Mesenchymal stem cell (in vitro differentiated cells and primary cell): Measurements from ENCODE around the gene MRPS27.

ENCODE experiments used
- DNase-seq: peaks from one replicate; pipeline ENCODE4 v3.0.0-alpha.2; 2013
- H2AFZ ChIP-seq: one replicate; pipeline ENCODE4 v1.6.1; 2013; ENCODE audit warnings: low read depth, mild to moderate bottlenecking, control low read depth, inconsistent platforms, low read length, moderate library complexity
- H2AK5ac ChIP-seq: 2 replicates; pipeline ENCODE4 v1.6.1; 2013; ENCODE audit warnings: low read length, moderate library complexity, mild to moderate bottlenecking, inconsistent platforms; ENCODE audit not compliant: severe bottlenecking
- H2BK120ac ChIP-seq: one replicate; pipeline ENCODE4 v1.6.1; 2013; ENCODE audit warnings: low read depth, mild to moderate bottlenecking, inconsistent platforms, low read length, moderate library complexity
- H2BK12ac ChIP-seq, 2 experiments: one replicate each; pipeline ENCODE4 v1.6.1; 2013; ENCODE audit warnings: inconsistent platforms in 2 of 2, low read length in 2 of 2, mild to moderate bottlenecking in 2 of 2, moderate library complexity in 2 of 2, control low read depth in 1 of 2
- H2BK15ac ChIP-seq: one replicate; pipeline ENCODE4 v1.6.1; 2013; ENCODE audit warnings: mild to moderate bottlenecking, low read depth, inconsistent platforms; ENCODE audit not compliant: poor library complexity, severe bottlenecking
- H2BK5ac ChIP-seq: 2 replicates; pipeline ENCODE4 v1.6.1; 2013; ENCODE audit warnings: low read depth, mild to moderate bottlenecking, low read length, control low read depth, inconsistent platforms; ENCODE audit not compliant: poor library complexity, severe bottlenecking
- H3K14ac ChIP-seq, 2 experiments: one replicate each; pipeline ENCODE4 v1.6.1; 2013; ENCODE audit warnings: inconsistent platforms in 2 of 2, low read length in 2 of 2, control low read depth in 1 of 2, mild to moderate bottlenecking in 1 of 2, moderate library complexity in 1 of 2
- H3K18ac ChIP-seq, 2 experiments: one replicate each; pipeline ENCODE4 v1.6.1; 2013; ENCODE audit warnings: inconsistent platforms in 2 of 2, low read length in 2 of 2, control low read depth in 1 of 2, low read depth in 1 of 2, mild to moderate bottlenecking in 1 of 2
- H3K23ac ChIP-seq, 2 experiments: one replicate each; pipeline ENCODE4 v1.6.1; 2013; ENCODE audit warnings: inconsistent platforms in 2 of 2, low read length in 2 of 2, mild to moderate bottlenecking in 2 of 2, moderate library complexity in 2 of 2, control low read depth in 1 of 2
- H3K27ac ChIP-seq: 2 replicates; pipeline ENCODE4 v1.5.1; 2013; ENCODE audit warnings: mild to moderate bottlenecking, moderate library complexity, low read length, control low read depth, inconsistent platforms; ENCODE audit not compliant: poor library complexity, severe bottlenecking
- H3K27me3 ChIP-seq, 2 experiments: 2 replicates each; pipeline versions ENCODE4 v1.6.1 to v1.7.0; 2013; ENCODE audit warnings: low read length in 2 of 2, mild to moderate bottlenecking in 2 of 2, moderate library complexity in 2 of 2, control low read depth in 1 of 2, inconsistent platforms in 1 of 2; ENCODE audit not compliant: control insufficient read depth in 1 of 2, insufficient read depth in 1 of 2
- H3K36me3 ChIP-seq, 2 experiments: 2 replicates each; pipeline versions ENCODE4 v1.6.1 to v1.7.0; 2013; ENCODE audit warnings: low read length in 2 of 2, control low read depth in 1 of 2, inconsistent platforms in 1 of 2, low read depth in 1 of 2, mild to moderate bottlenecking in 1 of 2; ENCODE audit not compliant: insufficient read depth in 2 of 2, control insufficient read depth in 1 of 2
- H3K4ac ChIP-seq, 2 experiments: one replicate each; pipeline ENCODE4 v1.6.1; 2013; ENCODE audit warnings: inconsistent platforms in 2 of 2, low read length in 2 of 2, mild to moderate bottlenecking in 2 of 2, moderate library complexity in 2 of 2, control low read depth in 1 of 2, low read depth in 1 of 2
- H3K4me1 ChIP-seq: 2 replicates; pipeline ENCODE4 v1.6.1; 2013; ENCODE audit warnings: low read depth, low read length, control low read depth; ENCODE audit not compliant: control insufficient read depth, insufficient read depth
- H3K4me2 ChIP-seq: 2 replicates; pipeline ENCODE4 v1.6.1; 2013; ENCODE audit warnings: low read length, mild to moderate bottlenecking, inconsistent platforms; ENCODE audit not compliant: poor library complexity, severe bottlenecking
- H3K4me3 ChIP-seq, 2 experiments: 2 replicates each; pipeline versions ENCODE4 v1.5.1 to v1.7.0; 2013; ENCODE audit warnings: low read length in 2 of 2, mild to moderate bottlenecking in 2 of 2, control low read depth in 1 of 2, low read depth in 1 of 2; ENCODE audit not compliant: insufficient read depth in 1 of 2
- H3K79me1 ChIP-seq: replicated peaks from 2 replicates; pipeline ENCODE4 v1.6.1; 2013; ENCODE audit warnings: mild to moderate bottlenecking, control low read depth, low read length, inconsistent platforms; ENCODE audit not compliant: poor library complexity, severe bottlenecking
- H3K9ac ChIP-seq: 2 replicates; pipeline ENCODE4 v1.7.0; 2013; ENCODE audit warnings: mild to moderate bottlenecking, low read length, moderate library complexity
- H3K9me3 ChIP-seq: 2 replicates; pipeline ENCODE4 v1.7.0; 2013; ENCODE audit warnings: mild to moderate bottlenecking, low read length; ENCODE audit not compliant: control insufficient read depth
- H4K8ac ChIP-seq: one replicate; pipeline ENCODE4 v1.6.1; 2013; ENCODE audit warnings: inconsistent platforms, mild to moderate bottlenecking, low read length, moderate library complexity
- H4K91ac ChIP-seq: one replicate; pipeline ENCODE4 v1.6.1; 2013; ENCODE audit warnings: mild to moderate bottlenecking, low read length, inconsistent platforms
- WGBS: methylation state at CpG from one replicate; pipeline ENCODE4 v1.1.7; 2013; ENCODE audit warnings: mixed read lengths; 5-methylcytosine and 5-hydroxymethylcytosine counted together

MRPS27 gene

GRCh38 chr5:72252008-72252407 lies 68.0 kb downstream of the MRPS27 start:
- peaks cover 1% of the 10 kb centered on the region for H3K4me1 ChIP-seq
- H3K36me3 ChIP-seq = no peaks in the 10 kb centered on the region
- no peak overlapping the region for H3K9ac ChIP-seq
- H3K14ac ChIP-seq = no peak overlapping the region
- no peak for DNase-seq
- H3K79me1 ChIP-seq = peaks cover 12% of the 10 kb centered on the region
- no peaks in the 10 kb centered on the region for H3K27me3 ChIP-seq
- no peak overlapping the region for H3K27ac ChIP-seq
- H3K4me2 ChIP-seq = no peak overlapping the region
- no peak overlapping the region for H4K91ac ChIP-seq
- no peak overlapping the region for H2BK5ac ChIP-seq
- no peaks in the 10 kb centered on the region for H3K9me3 ChIP-seq
- no peak overlapping the region for H3K4ac ChIP-seq
- no peak overlapping the region for H2AFZ ChIP-seq
- no peak overlapping the region for H3K18ac ChIP-seq
- H3K4me3 ChIP-seq = no peak overlapping the region
- H4K8ac ChIP-seq = no peak overlapping the region
- H2BK12ac ChIP-seq = no peak overlapping the region
- H2BK120ac ChIP-seq = no peak overlapping the region
- no peak overlapping the region for H2AK5ac ChIP-seq
- no peak overlapping the region for H3K23ac ChIP-seq
- no peak overlapping the region for H2BK15ac ChIP-seq

GRCh38 chr5:72251386-72251785 lies 68.7 kb downstream of the MRPS27 start:
- H3K27me3 ChIP-seq = no peaks in the 10 kb centered on the region
- H3K4me3 ChIP-seq = no peak overlapping the region
- DNase-seq = no peak
- H4K8ac ChIP-seq = no peak overlapping the region
- H3K23ac ChIP-seq = no peak overlapping the region
- H3K14ac ChIP-seq = no peak overlapping the region
- no peak overlapping the region for H3K9ac ChIP-seq
- H4K91ac ChIP-seq = no peak overlapping the region
- no peak overlapping the region for H2BK12ac ChIP-seq
- H3K4me2 ChIP-seq = no peak overlapping the region
- no peaks in the 10 kb centered on the region for H3K9me3 ChIP-seq
- H2AK5ac ChIP-seq = no peak overlapping the region
- no peak overlapping the region for H3K18ac ChIP-seq
- no peaks in the 10 kb centered on the region for H3K36me3 ChIP-seq
- H2BK5ac ChIP-seq = no peak overlapping the region
- peaks cover 1% of the 10 kb centered on the region for H3K4me1 ChIP-seq
- H2AFZ ChIP-seq = no peak overlapping the region
- WGBS = 93% methylated on average over 1 of the region's 1 CpG
- no peak overlapping the region for H3K27ac ChIP-seq
- H3K79me1 ChIP-seq = peaks cover 12% of the 10 kb centered on the region
- no peak overlapping the region for H2BK120ac ChIP-seq
- no peak overlapping the region for H2BK15ac ChIP-seq
- no peak overlapping the region for H3K4ac ChIP-seq

- H3K4me1 ChIP-seq = peaks cover 1% of the 10 kb centered on the region
- no peak overlapping the region for H2AFZ ChIP-seq
- peak overlapping the region in 1 of 2 experiments; percentile 12 for H2BK12ac ChIP-seq
- WGBS = 100% methylated on average over 2 of the region's 2 CpGs
- no peak overlapping the region for H3K14ac ChIP-seq
- H4K91ac ChIP-seq = no peak overlapping the region
- no peak overlapping the region for H2BK15ac ChIP-seq
- no peaks in the 10 kb centered on the region for H3K27me3 ChIP-seq
- no peak overlapping the region for H3K4me3 ChIP-seq
- no peak overlapping the region for H3K4me2 ChIP-seq
- no peak overlapping the region for H4K8ac ChIP-seq
- H3K4ac ChIP-seq = no peak overlapping the region
- H3K23ac ChIP-seq = no peak overlapping the region
- peak overlapping the region; percentile 53 for H3K27ac ChIP-seq
- peaks cover 5% of the 10 kb centered on the region for H3K79me1 ChIP-seq
- peak overlapping the region; percentile 78 for H3K9ac ChIP-seq
- H2BK120ac ChIP-seq = no peak overlapping the region
- H3K36me3 ChIP-seq = no peaks in the 10 kb centered on the region
- H3K18ac ChIP-seq = peak overlapping the region in 1 of 2 experiments; percentile 1
- peak; percentile 86 for DNase-seq
- no peak overlapping the region for H2BK5ac ChIP-seq
- H2AK5ac ChIP-seq = no peak overlapping the region
- H3K9me3 ChIP-seq = no peaks in the 10 kb centered on the region
Measured at GRCh38 chr5:72248410-72248981, 71.5 kb downstream of the MRPS27 start.

GRCh38 chr5:72246954-72247442 lies 73.0 kb downstream of the MRPS27 start:
- Histone ChIP-seq H3K4me3 (no peak overlapping the region), H3K4me1 (peaks cover 7% of the 10 kb centered on the region), H4K91ac (no peak overlapping the region), H2BK12ac (no peak overlapping the region), H3K23ac (no peak overlapping the region), H2AFZ (no peak overlapping the region), H3K36me3 (no peaks in the 10 kb centered on the region), H3K9ac (no peak overlapping the region), H3K27me3 (no peaks in the 10 kb centered on the region), H4K8ac (no peak overlapping the region), H3K4me2 (no peak overlapping the region), H3K4ac (no peak overlapping the region), H2AK5ac (peak overlapping the region; percentile 67), H3K14ac (no peak overlapping the region), H2BK120ac (no peak overlapping the region), H3K79me1 (peaks cover 9% of the 10 kb centered on the region), H2BK15ac (no peak overlapping the region), H3K9me3 (no peaks in the 10 kb centered on the region), H3K27ac (no peak overlapping the region), H2BK5ac (no peak overlapping the region), H3K18ac (no peak overlapping the region)
- 40% methylated on average over 4 of the region's 4 CpGs for WGBS
- peak; percentile 45 for DNase-seq
